ENCODE results near the gene NXPE1.

NXPE1 gene

GRCh38 chr11:114482114-114482513 is 77.6 kb downstream of the NXPE1 start:
- no peaks in the 10 kb centered on the region for H3K36me3 ChIP-seq (ENCODE audit: control insufficient read depth, insufficient read depth, low read length)
- TF ChIP-seq CTCF (IDR thresholded peaks at IDR 0.05; ENCODE audit: insufficient read depth, low read length, poor library complexity, severe bottlenecking): no peak
- H3K4me3 ChIP-seq (replicated peaks; ENCODE audit: low read depth, low read length): no peak overlapping the region
- peaks cover 1% of the 10 kb centered on the region; the same call in 1 of the 2 replicates for H3K27me3 ChIP-seq (replicated peaks; ENCODE audit: control insufficient read depth, insufficient read depth, low read length)
- DNase-seq (ENCODE audit: extremely low read depth, insufficient read length): no peak

DNA sequence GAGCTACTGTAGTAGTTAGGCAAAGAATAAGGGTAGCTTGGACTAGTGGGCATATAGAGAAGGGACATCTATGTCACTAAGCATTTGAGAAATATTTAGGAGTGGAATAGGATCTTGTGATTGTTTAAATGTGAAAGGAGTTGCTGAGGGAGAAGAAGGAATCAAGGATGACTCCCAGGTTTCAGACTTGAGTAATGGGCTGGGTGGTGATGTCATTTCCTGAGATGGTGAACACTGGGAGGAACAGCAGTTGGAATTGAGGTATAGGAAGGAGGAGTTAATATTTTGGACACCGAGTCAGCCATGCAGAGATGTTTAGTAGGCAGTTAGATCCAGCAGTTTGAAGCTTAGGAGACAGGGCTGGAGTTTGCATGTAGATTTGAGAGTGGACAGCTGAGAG is 80.3 kb downstream of the NXPE1 start:
- no peak for TF ChIP-seq CTCF (IDR thresholded peaks at IDR 0.05; ENCODE audit: insufficient read depth, low read length, poor library complexity, severe bottlenecking)
- H3K36me3 ChIP-seq (ENCODE audit: control insufficient read depth, insufficient read depth, low read length): no peaks in the 10 kb centered on the region
- H3K27me3 ChIP-seq (replicated peaks; ENCODE audit: control insufficient read depth, insufficient read depth, low read length): peaks cover 1% of the 10 kb centered on the region; the same call in 1 of the 2 replicates
- no peak for DNase-seq (ENCODE audit: extremely low read depth, insufficient read length)
- no peak overlapping the region for H3K4me3 ChIP-seq (replicated peaks; ENCODE audit: low read depth, low read length)

DNA sequence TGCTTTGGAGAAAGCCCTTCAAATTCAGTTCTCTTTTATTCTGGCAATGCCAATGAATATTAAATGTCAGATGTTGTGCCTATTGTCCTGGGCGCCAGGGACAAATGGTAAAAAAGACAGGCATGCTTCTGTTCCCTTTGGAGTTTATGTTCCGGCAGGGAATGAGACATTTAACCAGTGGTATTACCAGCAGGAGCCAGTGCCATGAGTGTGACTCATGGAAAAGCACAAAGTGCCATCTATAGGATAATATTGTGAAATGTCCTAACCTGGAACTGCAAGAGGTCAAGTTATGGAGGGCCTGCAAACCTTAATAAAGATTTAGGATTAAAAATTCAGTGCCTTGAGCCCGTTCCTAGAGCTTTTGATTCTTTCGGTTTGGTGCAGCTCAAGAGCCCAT is 80.9 kb downstream of the NXPE1 start:
- Histone ChIP-seq H3K36me3 (ENCODE audit: control insufficient read depth, insufficient read depth, low read length) (no peaks in the 10 kb centered on the region), H3K27me3 (replicated peaks; ENCODE audit: control insufficient read depth, insufficient read depth, low read length) (peaks cover 1% of the 10 kb centered on the region; the same call in 1 of the 2 replicates), H3K4me3 (replicated peaks; ENCODE audit: low read depth, low read length) (no peak overlapping the region)
- no peak for DNase-seq (ENCODE audit: extremely low read depth, insufficient read length)
- no peak for TF ChIP-seq CTCF (IDR thresholded peaks at IDR 0.05; ENCODE audit: insufficient read depth, low read length, poor library complexity, severe bottlenecking)

DNA sequence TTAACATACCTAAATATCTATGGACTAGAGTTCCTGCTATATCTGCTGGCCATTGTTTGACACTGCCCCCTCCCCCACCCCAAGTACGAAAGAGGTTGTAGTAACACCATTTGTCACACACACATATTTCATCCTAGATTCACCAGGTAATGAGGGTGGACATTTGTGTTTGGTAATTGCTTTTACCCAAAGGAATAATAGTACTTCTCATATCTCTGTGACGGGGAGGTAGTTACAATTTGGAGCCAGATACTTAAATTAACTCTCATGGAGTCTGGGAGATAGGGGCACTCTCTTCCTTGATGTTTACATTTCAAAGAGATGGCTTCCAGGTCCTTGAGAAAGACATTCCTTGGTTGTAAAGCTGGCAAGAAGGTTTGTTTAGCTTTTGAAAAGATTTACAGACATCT is 81.7 kb downstream of the NXPE1 start:
- DNase-seq (ENCODE audit: extremely low read depth, insufficient read length): no peak
- Histone ChIP-seq H3K36me3 (ENCODE audit: control insufficient read depth, insufficient read depth, low read length) (no peaks in the 10 kb centered on the region), H3K4me3 (replicated peaks; ENCODE audit: low read depth, low read length) (no peak overlapping the region), H3K27me3 (replicated peaks; ENCODE audit: control insufficient read depth, insufficient read depth, low read length) (no peaks in the 10 kb centered on the region)
- TF ChIP-seq CTCF (IDR thresholded peaks at IDR 0.05; ENCODE audit: insufficient read depth, low read length, poor library complexity, severe bottlenecking): no peak

- no peaks in the 10 kb centered on the region for H3K27me3 ChIP-seq (replicated peaks; ENCODE audit: control insufficient read depth, insufficient read depth, low read length)
- no peak for TF ChIP-seq CTCF (IDR thresholded peaks at IDR 0.05; ENCODE audit: insufficient read depth, low read length, poor library complexity, severe bottlenecking)
- DNase-seq (ENCODE audit: extremely low read depth, insufficient read length): no peak
- no peak overlapping the region for H3K4me3 ChIP-seq (replicated peaks; ENCODE audit: low read depth, low read length)
- no peaks in the 10 kb centered on the region for H3K36me3 ChIP-seq (ENCODE audit: control insufficient read depth, insufficient read depth, low read length)
Observed at GRCh38 chr11:114472661-114473060, 87.0 kb downstream of the NXPE1 start.

All from GM06990 (cell line).